HEK293T (cell line): ENCODE results near the gene MRPS11.

Experiments
- ELF4 ChIP-seq: fragments of 450-650 bp; IDR thresholded peaks from 2 replicates; pipeline ENCODE4 v1.6.1; 2017; ENCODE audit warnings: antibody characterized with exemption
- FOXK2 ChIP-seq: fragments of 450-650 bp; IDR thresholded peaks from 2 replicates; pipeline ENCODE4 v1.6.1; 2016; ENCODE audit warnings: mild to moderate bottlenecking
- FOXM1 ChIP-seq: fragments of 450-650 bp; IDR thresholded peaks from 2 replicates; pipeline ENCODE4 v1.6.1; 2017; ENCODE audit warnings: mild to moderate bottlenecking, borderline replicate concordance
- HDGF ChIP-seq: fragments of 450-650 bp; IDR thresholded peaks from 2 replicates; pipeline ENCODE4 v1.6.1; 2017; ENCODE audit warnings: antibody characterized with exemption, borderline replicate concordance
- L3MBTL2 ChIP-seq: fragments of 450-650 bp; conservative IDR thresholded peaks from 2 replicates; pipeline ENCODE4 v1.6.1; 2016; ENCODE audit warnings: mild to moderate bottlenecking
- LEF1 ChIP-seq: fragments of 450-650 bp; IDR thresholded peaks from 2 replicates; pipeline ENCODE4 v1.6.1; 2017; ENCODE audit warnings: mild to moderate bottlenecking, borderline replicate concordance
- NFRKB ChIP-seq: fragments of 450-650 bp; IDR thresholded peaks from 2 replicates; pipeline ENCODE4 v1.6.1; 2016; ENCODE audit warnings: mild to moderate bottlenecking, moderate library complexity
- SP1 ChIP-seq: fragments of 450-650 bp; IDR thresholded peaks from 2 replicates; pipeline ENCODE4 v1.6.1; 2017
- SUZ12 ChIP-seq: fragments of 450-650 bp; IDR thresholded peaks from 2 replicates; pipeline ENCODE4 v1.6.1; 2016; ENCODE audit warnings: mild to moderate bottlenecking
- TARDBP ChIP-seq: fragments of 450-650 bp; IDR thresholded peaks from 2 replicates; pipeline ENCODE4 v1.6.1; 2016

DNA sequence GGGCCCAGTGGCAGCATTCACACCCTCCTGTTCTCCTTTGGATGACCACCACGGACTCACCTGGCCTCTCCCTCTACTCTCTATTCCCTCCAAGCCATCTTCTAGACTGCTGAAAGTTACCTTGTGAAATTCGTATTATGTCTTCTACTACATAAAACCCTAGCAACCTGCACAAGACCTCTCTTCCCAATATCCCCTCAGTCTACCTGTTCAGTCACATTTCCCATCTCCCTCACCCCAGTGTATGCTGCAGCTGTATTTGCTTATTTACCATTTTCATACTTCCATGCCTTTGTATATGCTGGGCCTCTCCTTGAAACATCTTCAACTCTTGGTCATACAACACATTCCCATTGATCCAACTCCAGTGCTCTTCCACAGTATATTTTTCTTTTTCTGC is 43.7 kb downstream of the MRPS11 start:
- TF ChIP-seq ELF4 (no peak), FOXK2 (no peak), SP1 (no peak), FOXM1 (no peak), L3MBTL2 (no peak), TARDBP (no peak), NFRKB (no peak), SUZ12 (no peak), LEF1 (no peak), HDGF (no peak)
